Stomach (tissue), 4 donors: ENCODE results near the gene FYTTD1.

Experiments used
- CTCF ChIP-seq, 7 experiments: fragments of 450-650 bp in 4 of 7; fragments of 200-600 bp in 3 of 7; sonication (generic) in 3 of 7; IDR thresholded peaks; one replicate each; pipeline ENCODE4 v1.5.1; 2016 to 2019; ENCODE audit warnings: antibody characterized with exemption in 7 of 7, control low read depth in 2 of 7, mild to moderate bottlenecking in 1 of 7
- EP300 ChIP-seq: sonication (generic); formaldehyde crosslinking; IDR thresholded peaks from one replicate; pipeline ENCODE4 v1.6.1; 2017; ENCODE audit warnings: antibody characterized with exemption
- POLR2A ChIP-seq, 4 donors: fragments of 450-650 bp; IDR thresholded peaks; one replicate each; pipeline ENCODE4 v1.6.1; 2016; ENCODE audit warnings: antibody characterized with exemption in 4 of 4, control low read depth in 2 of 4, mild to moderate bottlenecking in 1 of 4, moderate library complexity in 1 of 4

- TF ChIP-seq CTCF (IDR thresholded peaks at IDR 0.05) (no peak), POLR2A (IDR thresholded peaks at IDR 0.05) (no peak), EP300 (no peak)
Measured at GRCh38 chr3:197798863-197799262, 49.2 kb downstream of the FYTTD1 start.
